Osteoblast (primary cell): Measurements from ENCODE around the gene GAPDH. TPM values are rescaled to one million over a fixed set of nuclear protein-coding genes. Genes with fewer than 3 reads are reported as not detected.
A peak's percentile ranks its signal among the peaks of the same experiment; 100 is the strongest.
"Not testable (repeated sequence)": the region's sequence is repeated elsewhere in the genome, so short reads cannot be mapped to it uniquely, and the experiment has no call there.

Experiments used
- DNase-seq: peaks from one replicate; pipeline ENCODE4 v3.0.0; 2011; ENCODE audit warnings: low spot score, mixed read lengths; ENCODE audit not compliant: insufficient read length; ENCODE audit errors: missing footprints
- H2AFZ ChIP-seq: 2 replicates; pipeline ENCODE4 v1.6.0; 2011; ENCODE audit warnings: mild to moderate bottlenecking, low read length
- H3K27ac ChIP-seq: 2 replicates; pipeline ENCODE4 v1.5.1; 2011; ENCODE audit warnings: mild to moderate bottlenecking, low read depth, low read length, moderate library complexity
- H3K27me3 ChIP-seq: 2 replicates; pipeline ENCODE4 v1.6.0; 2012; ENCODE audit warnings: mild to moderate bottlenecking, control low read depth, inconsistent platforms, low read length, moderate library complexity; ENCODE audit not compliant: insufficient read depth
- H3K36me3 ChIP-seq: 2 replicates; pipeline ENCODE4 v1.5.1; 2011; ENCODE audit warnings: mild to moderate bottlenecking, low read length, control low read depth, moderate library complexity; ENCODE audit not compliant: insufficient read depth
- H3K4me1 ChIP-seq: 2 replicates; pipeline ENCODE4 v1.5.1; 2011; ENCODE audit warnings: mild to moderate bottlenecking, low read length, control low read depth, moderate library complexity; ENCODE audit not compliant: insufficient read depth
- H3K4me2 ChIP-seq: 2 replicates; pipeline ENCODE4 v1.6.0; 2011; ENCODE audit warnings: mild to moderate bottlenecking, low read length; ENCODE audit not compliant: insufficient read depth
- H3K4me3 ChIP-seq: fragments of 200-600 bp; sonication (generic); 3 replicates; pipeline ENCODE4 v1.5.1; 2012; ENCODE audit warnings: mild to moderate bottlenecking, low read length, inconsistent platforms; ENCODE audit not compliant: insufficient read depth
- H3K79me2 ChIP-seq: 2 replicates; pipeline ENCODE4 v1.6.0; 2012; ENCODE audit warnings: mild to moderate bottlenecking, low read length, control low read depth, inconsistent platforms; ENCODE audit not compliant: insufficient read depth
- H3K9me3 ChIP-seq: 2 replicates; pipeline ENCODE4 v1.5.1; 2011; ENCODE audit warnings: low read depth, low read length, control low read depth
- H4K20me1 ChIP-seq: 2 replicates; pipeline ENCODE4 v1.6.0; 2012; ENCODE audit warnings: mild to moderate bottlenecking, low read length, control low read depth; ENCODE audit not compliant: insufficient read depth
- CTCF ChIP-seq: IDR thresholded peaks from 2 replicates; pipeline ENCODE4 v1.5.1; 2011; ENCODE audit warnings: mild to moderate bottlenecking, low read depth, low read length, moderate library complexity; ENCODE audit errors: extremely low read depth
- total RNA-seq: library from RNA; depleted of rRNA; stranded (reverse); fragments of >200 nt; gene quantifications from 2 replicates; pipeline ENCODE4 v1.2.3, GENCODE V29; 2012

GAPDH gene
- total RNA-seq, 1 donor: 5,173 TPM

- H3K4me1 ChIP-seq: peaks cover 31% of the 10 kb centered on the region
- H3K4me2 ChIP-seq: no peak overlapping the region
- no peaks in the 10 kb centered on the region for H3K27me3 ChIP-seq
- H4K20me1 ChIP-seq: peaks cover 14% of the 10 kb centered on the region
- H3K4me3 ChIP-seq: no peak overlapping the region
- peak; percentile 69 for DNase-seq
- H3K79me2 ChIP-seq: peaks cover 29% of the 10 kb centered on the region
- peaks cover 39% of the 10 kb centered on the region for H3K36me3 ChIP-seq
- no peak for TF ChIP-seq CTCF
- H3K9me3 ChIP-seq: no peaks in the 10 kb centered on the region
- no peak overlapping the region for H3K27ac ChIP-seq
- H2AFZ ChIP-seq: no peak overlapping the region
Observed at GRCh38 chr12:6556857-6557256, 22.5 kb downstream of the GAPDH start.

- Histone ChIP-seq H3K36me3 (peaks cover 52% of the 10 kb centered on the region), H4K20me1 (peaks cover 14% of the 10 kb centered on the region), H3K4me1 (peaks cover 18% of the 10 kb centered on the region), H3K79me2 (peaks cover 33% of the 10 kb centered on the region)
- not testable (repeated sequence) for H3K27me3 ChIP-seq, H3K4me2 ChIP-seq, H3K9me3 ChIP-seq, H3K27ac ChIP-seq, H3K4me3 ChIP-seq, H2AFZ ChIP-seq
- peak; percentile 94 for DNase-seq
- peak; percentile 61 for TF ChIP-seq CTCF
Observed at GRCh38 chr12:6558014-6558760, 23.9 kb downstream of the GAPDH start.

- H3K79me2 ChIP-seq: peaks cover 38% of the 10 kb centered on the region
- H3K4me1 ChIP-seq: peaks cover 5% of the 10 kb centered on the region
- no peak overlapping the region for H3K4me2 ChIP-seq
- no peak overlapping the region for H2AFZ ChIP-seq
- no peak overlapping the region for H3K4me3 ChIP-seq
- TF ChIP-seq CTCF: no peak
- H3K36me3 ChIP-seq: peaks cover 54% of the 10 kb centered on the region
- no peaks in the 10 kb centered on the region for H3K27me3 ChIP-seq
- peak; percentile 21 for DNase-seq
- H3K27ac ChIP-seq: no peak overlapping the region
- H3K9me3 ChIP-seq: no peaks in the 10 kb centered on the region
- peaks cover 8% of the 10 kb centered on the region for H4K20me1 ChIP-seq
Observed at GRCh38 chr12:6559500-6559899, 25.2 kb downstream of the GAPDH start.

GRCh38 chr12:6560501-6561205 lies 26.3 kb downstream of the GAPDH start:
- H3K9me3 ChIP-seq: no peaks in the 10 kb centered on the region
- no peak overlapping the region for H2AFZ ChIP-seq
- no peak overlapping the region for H3K4me3 ChIP-seq
- peak; percentile 4 for DNase-seq
- no peak overlapping the region for H3K27ac ChIP-seq
- H4K20me1 ChIP-seq: peaks cover 2% of the 10 kb centered on the region
- H3K4me2 ChIP-seq: no peak overlapping the region
- H3K36me3 ChIP-seq: peaks cover 65% of the 10 kb centered on the region
- TF ChIP-seq CTCF: no peak
- H3K27me3 ChIP-seq: no peaks in the 10 kb centered on the region
- no peaks in the 10 kb centered on the region for H3K4me1 ChIP-seq
- H3K79me2 ChIP-seq: peaks cover 29% of the 10 kb centered on the region
